Measurements from ENCODE around the gene ZNF750. TPM values are rescaled to one million over a fixed set of nuclear protein-coding genes. Genes with fewer than 3 reads are reported as not detected.

The ZNF750 gene
- total and polyA plus RNA-seq, 3 donors from 2014 or later: 0.21 to 0.63 (median 0.50) TPM

- 77 to 82% methylated on average over 10 to 15 of the region's 15 CpGs for WGBS, 2 donors
- Histone ChIP-seq H3K4me3 (no peak overlapping the region), H3K27me3 (no peaks in the 10 kb centered on the region), H3K9me3 (no peaks in the 10 kb centered on the region), H3K27ac (no peak overlapping the region), H3K4me1 (peaks cover 6% of the 10 kb centered on the region), H3K36me3 (ENCODE audit: low read depth, missing control alignments) (no peaks in the 10 kb centered on the region)
- intact Hi-C loops (cut with DNase I; ENCODE audit: low total_unique reads): no loop called here
- TF ChIP-seq POLR2A (IDR thresholded peaks at IDR 0.05): no peak
- no peak for TF ChIP-seq CTCF (IDR thresholded peaks at IDR 0.05)
- DNase-seq: no peak
Observed at GRCh38 chr17:82793974-82794630, 45.7 kb downstream of the ZNF750 start.

DNA sequence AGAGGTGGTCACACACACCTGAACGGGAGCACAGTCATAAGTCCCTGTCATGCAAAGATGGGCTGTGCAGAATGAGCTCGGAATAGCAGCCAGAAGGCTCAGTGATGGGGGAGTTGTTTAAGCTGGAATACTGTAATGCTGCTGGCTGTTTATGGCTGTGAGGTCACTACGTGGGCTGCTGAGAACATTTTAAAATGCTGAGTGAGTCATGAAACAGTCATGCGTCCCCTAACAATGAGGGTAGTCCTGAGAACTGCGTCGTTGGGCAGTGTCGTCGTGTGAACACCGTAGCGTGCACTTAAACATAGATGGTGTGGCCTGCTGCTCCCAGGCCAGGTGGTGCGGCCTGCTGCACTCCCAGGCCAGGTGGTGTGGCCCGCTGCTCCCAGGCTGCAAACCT lies 48.3 kb downstream of the ZNF750 start:
- Histone ChIP-seq H3K27ac (no peak overlapping the region), H3K4me1 (peaks cover 6% of the 10 kb centered on the region), H3K9me3 (no peaks in the 10 kb centered on the region), H3K36me3 (ENCODE audit: low read depth, missing control alignments) (no peaks in the 10 kb centered on the region), H3K27me3 (no peaks in the 10 kb centered on the region), H3K4me3 (no peak overlapping the region)
- no peak for DNase-seq
- TF ChIP-seq CTCF (IDR thresholded peaks at IDR 0.05) (no peak), POLR2A (IDR thresholded peaks at IDR 0.05) (no peak)
- WGBS, 2 donors: 83 to 95% methylated on average over 10 to 12 of the region's 12 CpGs
- intact Hi-C loops (cut with DNase I; ENCODE audit: low total_unique reads): no loop called here

GRCh38 chr17:82790391-82790790 lies 49.4 kb downstream of the ZNF750 start:
- Histone ChIP-seq H3K4me3 (no peak overlapping the region), H3K27ac (no peak overlapping the region), H3K9me3 (no peaks in the 10 kb centered on the region), H3K36me3 (ENCODE audit: low read depth, missing control alignments) (no peaks in the 10 kb centered on the region), H3K4me1 (peaks cover 6% of the 10 kb centered on the region), H3K27me3 (no peaks in the 10 kb centered on the region)
- intact Hi-C loops (cut with DNase I; ENCODE audit: low total_unique reads): no loop called here
- TF ChIP-seq CTCF (IDR thresholded peaks at IDR 0.05) (no peak), POLR2A (IDR thresholded peaks at IDR 0.05) (no peak)
- WGBS, 2 donors: 94 to 95% methylated on average over 13 of the region's 13 CpGs
- DNase-seq: no peak

- Histone ChIP-seq H3K27me3 (no peaks in the 10 kb centered on the region), H3K4me3 (no peak overlapping the region), H3K9me3 (no peaks in the 10 kb centered on the region), H3K36me3 (ENCODE audit: low read depth, missing control alignments) (no peaks in the 10 kb centered on the region), H3K27ac (no peak overlapping the region), H3K4me1 (peaks cover 2% of the 10 kb centered on the region)
- no peak for TF ChIP-seq POLR2A (IDR thresholded peaks at IDR 0.05)
- TF ChIP-seq CTCF (IDR thresholded peaks at IDR 0.05): no peak
- intact Hi-C loops (cut with DNase I; ENCODE audit: low total_unique reads): no loop called here
- 95 to 98% methylated on average over 16 to 18 of the region's 18 CpGs for WGBS, 2 donors
- no peak for DNase-seq
Observed at GRCh38 chr17:82789806-82790205, 50.0 kb downstream of the ZNF750 start.

- Histone ChIP-seq H3K9me3 (no peaks in the 10 kb centered on the region), H3K27me3 (no peaks in the 10 kb centered on the region), H3K27ac (no peak overlapping the region), H3K4me3 (no peak overlapping the region), H3K4me1 (no peaks in the 10 kb centered on the region), H3K36me3 (ENCODE audit: low read depth, missing control alignments) (no peaks in the 10 kb centered on the region)
- intact Hi-C loops (cut with DNase I; ENCODE audit: low total_unique reads): no loop called here
- 95% methylated on average over 11 to 19 of the region's 19 CpGs for WGBS, 2 donors
- DNase-seq: no peak
- TF ChIP-seq POLR2A (IDR thresholded peaks at IDR 0.05) (no peak), CTCF (IDR thresholded peaks at IDR 0.05) (no peak)
Observed at GRCh38 chr17:82789051-82789592, 50.7 kb downstream of the ZNF750 start.
